H1 (cell line): Measurements from ENCODE around the gene ANKS1B. TPM values are rescaled to one million over a fixed set of nuclear protein-coding genes. Genes with fewer than 3 reads are reported as not detected.
"Not testable (repeated sequence)": the region's sequence is repeated elsewhere in the genome, so short reads cannot be mapped to it uniquely, and the experiment has no call there.

Source experiments
- CTCF ChIA-PET: fragments of 300-600 bp; sonication (Branson Sonifier 250); formaldehyde crosslinking; loops from one replicate; lab custom pipeline; 2021; ENCODE audit not compliant: partially characterized antibody; lab: Charles Lee
- POLR2A ChIA-PET: fragments of 300-600 bp; sonication (Branson Sonifier 250); formaldehyde crosslinking; loops from one replicate; lab custom pipeline; 2021; ENCODE audit warnings: inconsistent platforms; ENCODE audit not compliant: partially characterized antibody; lab: Charles Lee
- DNase-seq, 2 experiments: peaks; one replicate each; pipeline versions ENCODE4 v3.0.0 to v3.0.0-alpha.2; 2010 to 2022; ENCODE audit warnings: low spot score in 2 of 2, low read depth in 1 of 2, mixed read lengths in 1 of 2
- FAIRE-seq: peaks from 2 replicates; lab custom pipeline; 2011; peaks lifted over from hg19 to GRCh38; lab: Jason Lieb, UNC
- H2AFZ ChIP-seq: 2 replicates; pipeline ENCODE4 v1.8.1; 2012; ENCODE audit warnings: low read length, inconsistent platforms
- H2AK5ac ChIP-seq: 2 replicates; pipeline ENCODE4 v1.6.1; 2013; ENCODE audit warnings: low read depth, low read length
- H2BK120ac ChIP-seq: replicated peaks from 2 replicates; pipeline ENCODE3; 2013; ENCODE audit warnings: low read depth, low read length, inconsistent platforms
- H2BK12ac ChIP-seq: 2 replicates; pipeline ENCODE4 v1.6.1; 2013; ENCODE audit warnings: low read depth, low read length
- H2BK15ac ChIP-seq: 2 replicates; pipeline ENCODE4 v1.6.1; 2013; ENCODE audit warnings: low read length
- H2BK20ac ChIP-seq: 2 replicates; pipeline ENCODE4 v1.6.1; 2013; ENCODE audit warnings: low read length
- H2BK5ac ChIP-seq: 2 replicates; pipeline ENCODE4 v1.6.1; 2013; ENCODE audit warnings: low read depth, low read length
- H3K14ac ChIP-seq: 2 replicates; pipeline ENCODE4 v1.6.1; 2013; ENCODE audit warnings: inconsistent platforms; ENCODE audit not compliant: insufficient read length
- H3K18ac ChIP-seq: 2 replicates; pipeline ENCODE4 v1.6.1; 2013; ENCODE audit warnings: low read length; ENCODE audit errors: extremely low read depth
- H3K23ac ChIP-seq: 2 replicates; pipeline ENCODE4 v1.6.1; 2013; ENCODE audit warnings: inconsistent platforms; ENCODE audit not compliant: insufficient read length
- H3K23me2 ChIP-seq: 2 replicates; pipeline ENCODE4 v1.6.1; 2013; ENCODE audit warnings: low read depth, low read length
- H3K27ac ChIP-seq: 2 replicates; pipeline ENCODE4 v1.6.1; 2011; ENCODE audit warnings: low read depth, low read length, inconsistent platforms
- H3K27me3 ChIP-seq, 4 experiments: replicated peaks in 1 of 4; 1 replicate in 1 of 4; 2 replicates in 3 of 4; pipeline versions ENCODE4 v1.6.1 to v1.8.1; 2011 to 2013; ENCODE audit warnings: low read length in 3 of 4, mild to moderate bottlenecking in 3 of 4, inconsistent platforms in 2 of 4, mixed read lengths in 2 of 4, moderate library complexity in 1 of 4; ENCODE audit not compliant: control insufficient read depth in 3 of 4, insufficient read depth in 3 of 4; ENCODE audit errors: extremely low read depth in 1 of 4
- H3K36me3 ChIP-seq, 4 experiments: 2 replicates each; pipeline versions ENCODE4 v1.6.1 to v1.8.1; 2011 to 2013; ENCODE audit warnings: mild to moderate bottlenecking in 4 of 4, low read length in 3 of 4, moderate library complexity in 2 of 4, control low read depth in 1 of 4, inconsistent platforms in 1 of 4; ENCODE audit not compliant: insufficient read depth in 4 of 4, control insufficient read depth in 2 of 4
- H3K4ac ChIP-seq: replicated peaks from 2 replicates; pipeline ENCODE3; 2013; ENCODE audit warnings: low read length, low read depth, mixed read lengths, inconsistent platforms; ENCODE audit not compliant: insufficient read length
- H3K4me1 ChIP-seq, 4 experiments: replicated peaks in 1 of 4; 1 replicate in 1 of 4; 2 replicates in 3 of 4; pipeline versions ENCODE4 v1.6.1 to v1.8.1; 2011 to 2013; ENCODE audit warnings: low read length in 3 of 4, inconsistent platforms in 2 of 4, mixed read lengths in 1 of 4; ENCODE audit not compliant: insufficient read depth in 4 of 4, control insufficient read depth in 3 of 4
- H3K4me2 ChIP-seq, 2 experiments: 2 replicates each; pipeline versions ENCODE4 v1.6.1 to v1.8.1; 2011 to 2013; ENCODE audit warnings: low read depth in 2 of 2, low read length in 2 of 2, control low read depth in 1 of 2, inconsistent platforms in 1 of 2, mild to moderate bottlenecking in 1 of 2; ENCODE audit not compliant: insufficient read depth in 1 of 2
- H3K4me3 ChIP-seq, 4 experiments: fragments of 200-600, 300-600 bp in 1 of 4; sonication (generic), shearing (Covaris generic), sonication (Bioruptor Twin) in 1 of 4; 2 replicates each; pipeline versions ENCODE4 v1.5.1 to v1.8.1; 2011 to 2016; ENCODE audit warnings: low read length in 4 of 4, low read depth in 3 of 4, control low read depth in 2 of 4, inconsistent platforms in 2 of 4, mild to moderate bottlenecking in 2 of 4, mixed read lengths in 1 of 4, moderate library complexity in 1 of 4; ENCODE audit not compliant: insufficient read depth in 2 of 4; ENCODE audit errors: extremely low read depth in 1 of 4
- H3K56ac ChIP-seq: replicated peaks from 2 replicates; pipeline ENCODE3; 2013; ENCODE audit warnings: low read depth, mild to moderate bottlenecking, mixed read lengths, low read length, inconsistent platforms; ENCODE audit not compliant: insufficient read length
- H3K79me1 ChIP-seq: 2 replicates; pipeline ENCODE4 v1.6.1; 2013; ENCODE audit warnings: low read depth, low read length, control low read depth
- H3K79me2 ChIP-seq, 2 experiments: 2 replicates each; pipeline versions ENCODE4 v1.6.1 to v1.8.1; 2012 to 2013; ENCODE audit warnings: low read length in 2 of 2, mild to moderate bottlenecking in 2 of 2, inconsistent platforms in 1 of 2; ENCODE audit not compliant: insufficient read depth in 2 of 2, control insufficient read depth in 1 of 2
- H3K9ac ChIP-seq, 4 experiments: replicated peaks in 1 of 4; 1 replicate in 1 of 4; 2 replicates in 3 of 4; pipeline versions ENCODE4 v1.6.1 to v1.8.1; 2011 to 2013; ENCODE audit warnings: low read depth in 3 of 4, low read length in 3 of 4, control low read depth in 2 of 4, mild to moderate bottlenecking in 2 of 4, moderate library complexity in 2 of 4, inconsistent platforms in 1 of 4; ENCODE audit errors: extremely low read depth in 1 of 4
- H3K9me3 ChIP-seq, 2 experiments: 2 replicates each; pipeline versions ENCODE4 v1.6.1 to v1.8.1; 2012 to 2013; ENCODE audit warnings: mild to moderate bottlenecking in 2 of 2, moderate library complexity in 2 of 2, control low read depth in 1 of 2, inconsistent platforms in 1 of 2, low read depth in 1 of 2, low read length in 1 of 2, mixed read lengths in 1 of 2; ENCODE audit not compliant: insufficient read depth in 2 of 2
- H4K20me1 ChIP-seq, 2 experiments: replicated peaks in 1 of 2; 2 replicates each; pipeline versions ENCODE3 to v1.8.1; 2011 to 2013; ENCODE audit warnings: inconsistent platforms in 2 of 2, low read length in 2 of 2, mild to moderate bottlenecking in 1 of 2; ENCODE audit not compliant: insufficient read depth in 2 of 2, control insufficient read depth in 1 of 2
- H4K5ac ChIP-seq: 2 replicates; pipeline ENCODE4 v1.6.1; 2013; ENCODE audit warnings: low read length, low read depth, mixed read lengths, inconsistent platforms; ENCODE audit not compliant: insufficient read length
- H4K8ac ChIP-seq: 2 replicates; pipeline ENCODE4 v1.8.0; 2013; ENCODE audit warnings: mild to moderate bottlenecking, moderate library complexity, low read length, inconsistent platforms; ENCODE audit not compliant: insufficient read depth; ENCODE audit errors: extremely low read depth
- H4K91ac ChIP-seq: replicated peaks from 2 replicates; pipeline ENCODE3; 2013; ENCODE audit warnings: low read length, mixed read lengths, inconsistent platforms; ENCODE audit not compliant: insufficient read length
- WGBS, 2 experiments: shearing (Covaris generic) in 1 of 2; methylation state at CpG; one replicate each; pipeline versions ENCODE4 v1.1.6 to v1.1.7; 2013 to 2015; ENCODE audit warnings: low lambda C conversion rate in 2 of 2, mixed read lengths in 2 of 2, inconsistent platforms in 1 of 2, low coverage in 1 of 2, missing lambda C conversion rate in 1 of 2; ENCODE audit not compliant: insufficient replicate concordance in 2 of 2, insufficient coverage in 1 of 2, insufficient read length in 1 of 2; ENCODE audit errors: extremely low coverage in 1 of 2, missing lambda C conversion rate in 1 of 2; 5-methylcytosine and 5-hydroxymethylcytosine counted together
- polyA plus RNA-seq, 7 experiments: library from polyadenylated mRNA; depleted of rRNA in 3 of 7; stranded (reverse) in 5 of 7; unstranded in 2 of 7; fragments of >200 nt in 5 of 7; fragments of 200-250 nt in 2 of 7; gene quantifications; 1 replicate in 5 of 7; 2 replicates in 1 of 7; 4 replicates in 1 of 7; pipeline versions ENCODE4 v1.2.1 to v1.2.3, GENCODE V29; 2011 to 2013; ENCODE audit warnings: missing spikeins in 2 of 7, mixed read lengths in 2 of 7
- total RNA-seq: library from RNA; stranded (reverse); fragmentation: NEBNext Ultra II Directional; extraction: Animal tissue kit (Norgen Biotek cat#: 25700); gene quantifications from 2 replicates; pipeline ENCODE4 v1.2.1, GENCODE V29; 2021

The ANKS1B gene
- total and polyA plus RNA-seq, 2 of the 8 experiments (the other 6 are each of a cell fraction or from before 2014, with no cell fraction given), result 2.7 to 6.1 TPM

GRCh38 chr12:99034201-99034600, 950.5 kb downstream of the ANKS1B start:
- DNase-seq, H3K4me1 ChIP-seq, H3K27me3 ChIP-seq, H3K9ac ChIP-seq, H2BK5ac ChIP-seq, H3K4ac ChIP-seq, H3K18ac ChIP-seq, H3K23me2 ChIP-seq, H4K8ac ChIP-seq, H2AK5ac ChIP-seq, H2AFZ ChIP-seq, H4K5ac ChIP-seq, FAIRE-seq, H3K4me2 ChIP-seq, H3K79me1 ChIP-seq, H3K4me3 ChIP-seq, H3K36me3 ChIP-seq, H4K91ac ChIP-seq, H2BK120ac ChIP-seq, H2BK15ac ChIP-seq, POLR2A ChIA-PET, H3K79me2 ChIP-seq, H2BK20ac ChIP-seq, H3K9me3 ChIP-seq, H3K56ac ChIP-seq, H2BK12ac ChIP-seq, H3K27ac ChIP-seq, H4K20me1 ChIP-seq, H3K14ac ChIP-seq, H3K23ac ChIP-seq: not testable (repeated sequence)
- CTCF ChIA-PET, result interaction anchor here (0.6 to 6.4 kb wide), 5 partner anchors 9 to 586 kb away, joined by 3 to 56 read pairs (median 4); no protein-coding TSS in a partner anchor
- WGBS, 2 experiments, result 91% methylated on average over 4 of the region's 4 CpGs; no CpG with 5 or more reads in 1 of the 2 experiments
